Measurements from ENCODE around the gene CHRNA1. TPM values are rescaled to one million over a fixed set of nuclear protein-coding genes. Genes with fewer than 3 reads are reported as not detected.

The CHRNA1 gene
- total RNA-seq, 1 experiment from 2014 or later, result not detected

GRCh38 chr2:174738841-174739240, 25.4 kb downstream of the CHRNA1 start (continued):
- TF ChIP-seq, protein P1, sequence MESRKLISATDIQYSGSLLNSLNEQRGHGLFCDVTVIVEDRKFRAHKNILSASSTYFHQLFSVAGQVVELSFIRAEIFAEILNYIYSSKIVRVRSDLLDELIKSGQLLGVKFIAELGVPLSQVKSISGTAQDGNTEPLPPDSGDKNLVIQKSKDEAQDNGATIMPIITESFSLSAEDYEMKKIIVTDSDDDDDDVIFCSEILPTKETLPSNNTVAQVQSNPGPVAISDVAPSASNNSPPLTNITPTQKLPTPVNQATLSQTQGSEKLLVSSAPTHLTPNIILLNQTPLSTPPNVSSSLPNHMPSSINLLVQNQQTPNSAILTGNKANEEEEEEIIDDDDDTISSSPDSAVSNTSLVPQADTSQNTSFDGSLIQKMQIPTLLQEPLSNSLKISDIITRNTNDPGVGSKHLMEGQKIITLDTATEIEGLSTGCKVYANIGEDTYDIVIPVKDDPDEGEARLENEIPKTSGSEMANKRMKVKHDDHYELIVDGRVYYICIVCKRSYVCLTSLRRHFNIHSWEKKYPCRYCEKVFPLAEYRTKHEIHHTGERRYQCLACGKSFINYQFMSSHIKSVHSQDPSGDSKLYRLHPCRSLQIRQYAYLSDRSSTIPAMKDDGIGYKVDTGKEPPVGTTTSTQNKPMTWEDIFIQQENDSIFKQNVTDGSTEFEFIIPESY (IDR thresholded peaks at IDR 0.05; ENCODE audit: extremely low read depth, insufficient replicate concordance, low read length), result no peak
- TF ChIP-seq SIN3A (IDR thresholded peaks at IDR 0.05; ENCODE audit: low read depth), result no peak

DNA sequence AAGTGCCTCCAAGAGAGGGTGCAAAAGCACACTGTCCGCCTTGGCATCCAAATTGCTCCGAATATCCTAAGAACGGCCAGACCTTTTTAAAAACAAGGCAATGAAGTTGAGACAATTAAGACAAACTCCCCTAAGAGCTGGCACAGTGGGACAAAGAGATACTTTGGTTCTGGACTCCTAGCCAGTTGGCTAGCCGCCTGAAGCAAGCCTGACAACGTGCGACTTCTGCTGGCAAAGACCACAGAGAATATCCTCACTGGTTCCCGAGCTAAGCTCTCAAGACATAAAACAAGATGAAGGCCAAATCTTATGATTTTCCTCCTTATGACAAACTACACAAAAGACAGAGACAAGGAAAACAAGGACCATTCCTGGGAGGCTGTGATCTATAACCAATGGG, 32.7 kb downstream of the CHRNA1 start:
- intact Hi-C loops (cut with micrococcal nuclease), result no loop called here
- H3K9me3 ChIP-seq (ENCODE audit: control insufficient read depth in 1 of 2, insufficient read depth in 1 of 2, low read depth in 1 of 2, low read length in 2 of 2), result no peaks in the 10 kb centered on the region
- H3K4me3 ChIP-seq (replicated peaks in 1 of 2; ENCODE audit: low read depth in 1 of 2, low read length in 2 of 2), result no peak overlapping the region
- DNase-seq (ENCODE audit: low read depth, low spot score) (no peak), ATAC-seq (no peak)
- H4K20me1 ChIP-seq (ENCODE audit: insufficient read depth), result no peaks in the 10 kb centered on the region
- H3K9me2 ChIP-seq (ENCODE audit: insufficient read depth), result no peaks in the 10 kb centered on the region
- H3K27ac ChIP-seq (ENCODE audit: low read depth, low read length), result no peak overlapping the region
- H3K36me3 ChIP-seq (ENCODE audit: control insufficient read depth in 1 of 2, insufficient read depth in 2 of 2, low read length in 2 of 2), result no peaks in the 10 kb centered on the region
- H3K27me3 ChIP-seq (ENCODE audit: insufficient read depth, low read length), result no peaks in the 10 kb centered on the region
- no TSS peak for BruUV-seq (replicated peaks)
- POLR2A ChIA-PET, result no interaction called here
- no peak for TF ChIP-seq ELF1 (IDR thresholded peaks at IDR 0.05; ENCODE audit: borderline replicate concordance, low read depth)
- no peak for TF ChIP-seq CBX3 (IDR thresholded peaks at IDR 0.05; ENCODE audit: low read depth)
- TF ChIP-seq ATF3 (IDR thresholded peaks at IDR 0.05), result no peak
- no peak for TF ChIP-seq RAD21 (IDR thresholded peaks at IDR 0.05; ENCODE audit: low read depth)
- TF ChIP-seq, protein P2, sequence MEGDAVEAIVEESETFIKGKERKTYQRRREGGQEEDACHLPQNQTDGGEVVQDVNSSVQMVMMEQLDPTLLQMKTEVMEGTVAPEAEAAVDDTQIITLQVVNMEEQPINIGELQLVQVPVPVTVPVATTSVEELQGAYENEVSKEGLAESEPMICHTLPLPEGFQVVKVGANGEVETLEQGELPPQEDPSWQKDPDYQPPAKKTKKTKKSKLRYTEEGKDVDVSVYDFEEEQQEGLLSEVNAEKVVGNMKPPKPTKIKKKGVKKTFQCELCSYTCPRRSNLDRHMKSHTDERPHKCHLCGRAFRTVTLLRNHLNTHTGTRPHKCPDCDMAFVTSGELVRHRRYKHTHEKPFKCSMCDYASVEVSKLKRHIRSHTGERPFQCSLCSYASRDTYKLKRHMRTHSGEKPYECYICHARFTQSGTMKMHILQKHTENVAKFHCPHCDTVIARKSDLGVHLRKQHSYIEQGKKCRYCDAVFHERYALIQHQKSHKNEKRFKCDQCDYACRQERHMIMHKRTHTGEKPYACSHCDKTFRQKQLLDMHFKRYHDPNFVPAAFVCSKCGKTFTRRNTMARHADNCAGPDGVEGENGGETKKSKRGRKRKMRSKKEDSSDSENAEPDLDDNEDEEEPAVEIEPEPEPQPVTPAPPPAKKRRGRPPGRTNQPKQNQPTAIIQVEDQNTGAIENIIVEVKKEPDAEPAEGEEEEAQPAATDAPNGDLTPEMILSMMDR (IDR thresholded peaks at IDR 0.05 in 2 of 3, conservative IDR thresholded peaks at IDR 0.05 in 1 of 3; ENCODE audit: borderline replicate concordance in 1 of 3, insufficient read depth in 1 of 3, low read depth in 2 of 3, low read length in 2 of 3), result no peak
- no peak for TF ChIP-seq POLR2AphosphoS5 (IDR thresholded peaks at IDR 0.05; ENCODE audit: low read depth, low read length)
- H3K4me1 ChIP-seq (ENCODE audit: control insufficient read depth in 1 of 2, insufficient read depth in 2 of 2, low read length in 2 of 2), result no peaks in the 10 kb centered on the region
- no peak overlapping the region for H3K4me2 ChIP-seq (ENCODE audit: low read length)
- RAD21 ChIA-PET (ENCODE audit: low non-redundant PET in 1 of 2, low total read pairs in 2 of 2, uncharacterized antibody in 2 of 2, unreplicated experiment in 2 of 2), result no interaction called here
- H3K79me2 ChIP-seq (ENCODE audit: insufficient read depth, low read length), result no peaks in the 10 kb centered on the region
- H2AFZ ChIP-seq (ENCODE audit: low read depth, low read length, poor library complexity, severe bottlenecking), result no peak overlapping the region
- CTCF ChIA-PET, result interaction anchor here (2.5 kb wide), 1 partner anchor 17 kb away, joined by 7 read pairs; no protein-coding TSS in a partner anchor
- H3K9ac ChIP-seq (ENCODE audit: low read length), result no peak overlapping the region
